ENCODE results near the gene ATP6V0C. TPM values are rescaled to one million over a fixed set of nuclear protein-coding genes. Genes with fewer than 3 reads are reported as not detected.

Gene ATP6V0C
- total RNA-seq, 1 donor from 2014 or later = 94.4 TPM

GRCh38 chr16:2508722-2509400 lies 4.9 kb upstream of the ATP6V0C start:
- intact Hi-C loops (cut with micrococcal nuclease) = no loop called here

- intact Hi-C loops (cut with micrococcal nuclease) = no loop called here
Measured at GRCh38 chr16:2511128-2511800, 2.5 kb upstream of the ATP6V0C start.

- intact Hi-C loops (cut with micrococcal nuclease) = no loop called here
Measured at GRCh38 chr16:2511996-2512734, 1.6 kb upstream of the ATP6V0C start.

DNA sequence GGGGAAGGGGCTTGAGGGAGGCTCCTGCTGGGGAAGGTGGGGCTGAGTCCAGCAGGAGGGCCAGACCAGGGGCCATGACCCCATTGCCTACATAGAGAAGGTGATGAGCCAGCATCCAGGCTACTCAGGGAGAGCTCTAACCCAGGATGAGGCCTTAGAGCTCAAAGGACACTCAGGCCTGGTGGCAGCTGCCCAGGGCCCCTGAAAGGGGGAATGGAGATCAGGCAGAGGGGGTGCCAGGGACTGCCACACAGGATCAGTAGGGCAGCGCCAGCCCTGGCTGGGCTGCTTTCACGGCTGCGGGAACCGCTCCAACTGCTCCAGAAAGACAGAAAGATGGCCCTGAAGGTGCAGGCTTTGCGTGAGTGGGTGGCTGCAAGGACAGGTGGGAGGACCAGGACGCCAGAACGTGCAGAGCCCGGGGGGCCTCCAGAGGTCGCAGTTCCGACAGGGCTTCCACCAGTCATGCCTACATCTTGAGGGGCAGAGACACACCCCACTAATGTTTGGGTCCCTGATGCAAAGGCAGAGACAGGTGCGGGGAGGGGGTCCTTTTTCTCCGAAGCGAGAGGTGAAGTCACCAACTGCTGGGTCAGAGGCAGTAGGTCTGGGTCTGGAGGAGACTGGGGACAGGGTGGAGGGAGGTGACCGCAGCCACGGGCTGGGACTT lies 882 bp upstream of the ATP6V0C start:
- intact Hi-C loops (cut with micrococcal nuclease) = loop anchor here (1.0 kb wide), 1 partner anchor 19 kb away; no protein-coding TSS in a partner anchor

DNA sequence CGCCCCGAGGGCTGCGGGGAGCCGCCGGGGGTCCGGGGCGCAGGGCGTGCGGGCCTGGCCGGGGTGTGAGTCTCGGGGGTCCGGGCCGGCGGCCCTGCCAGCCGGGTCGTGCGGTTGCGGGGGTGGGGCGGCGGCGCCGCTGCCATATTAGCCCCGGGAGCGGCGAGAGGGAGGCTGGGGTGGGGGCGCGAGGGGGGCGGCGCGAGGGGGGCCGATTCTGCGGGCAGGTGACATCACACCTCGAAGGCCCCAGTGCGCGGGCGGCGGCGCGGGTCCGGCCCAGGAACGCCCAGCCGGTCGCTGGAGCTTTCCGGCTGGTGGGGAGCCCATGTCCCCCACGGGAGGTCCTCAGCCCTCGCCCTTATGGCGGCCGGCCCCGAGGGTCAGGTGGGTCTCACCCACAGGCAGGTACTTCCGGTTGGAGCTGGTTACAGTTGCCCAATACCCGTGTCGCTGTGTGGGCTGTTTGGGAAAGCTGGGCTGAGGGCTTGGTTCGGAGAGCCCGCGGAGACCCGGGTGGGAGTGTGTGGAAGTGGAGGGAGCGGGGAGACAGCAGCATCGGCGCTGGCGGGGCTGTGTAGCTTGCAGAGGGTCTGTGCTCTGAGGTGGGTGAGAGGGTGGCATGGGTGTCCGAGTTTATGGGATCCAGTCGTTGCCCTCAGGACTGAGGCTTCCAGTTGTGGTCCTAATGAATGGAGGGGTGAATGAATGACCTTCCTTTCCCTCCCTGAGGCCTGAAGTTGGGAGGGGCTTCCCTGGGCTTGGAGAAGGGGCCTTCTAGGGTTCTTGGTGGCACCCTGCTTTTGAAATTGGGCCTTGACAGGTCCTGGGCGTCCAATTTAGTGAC lies 804 bp downstream of the ATP6V0C start:
- intact Hi-C loops (cut with micrococcal nuclease) = no loop called here

DNA sequence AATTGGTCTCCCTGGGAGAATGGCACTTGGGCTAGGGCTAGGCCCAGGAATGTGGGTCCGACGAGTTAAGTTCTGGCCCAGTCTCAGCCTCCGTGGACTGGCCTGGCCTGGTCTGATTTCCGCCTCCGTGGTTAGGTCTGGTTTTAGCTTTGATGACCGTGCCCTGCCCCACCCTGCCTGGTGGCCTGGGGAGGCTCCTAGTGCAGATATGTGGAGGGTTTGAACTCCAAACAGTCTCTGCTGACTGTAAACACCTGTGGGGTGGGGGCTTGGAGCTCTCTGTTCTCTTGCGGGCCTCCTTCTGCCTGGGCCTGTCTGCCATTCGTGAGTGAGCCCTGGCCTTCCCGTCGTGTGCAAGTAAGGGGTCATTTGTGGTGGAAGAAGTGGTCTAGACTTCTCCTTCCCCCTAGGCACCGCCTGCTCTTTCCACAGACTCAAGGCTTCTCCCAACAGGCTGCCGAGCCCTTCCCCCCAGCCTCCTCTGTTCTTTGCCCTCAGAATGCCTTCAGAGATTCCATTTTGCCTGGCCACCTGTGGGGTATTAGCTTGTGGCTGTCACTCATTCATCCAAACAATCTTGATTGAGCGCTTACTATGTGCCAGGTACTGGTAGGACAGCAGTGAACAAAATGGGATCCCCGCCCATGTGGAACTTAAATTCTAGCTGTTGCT lies 1.6 kb downstream of the ATP6V0C start:
- intact Hi-C loops (cut with micrococcal nuclease) = no loop called here

GRCh38 chr16:2516391-2517240 lies 2.9 kb downstream of the ATP6V0C start:
- intact Hi-C loops (cut with micrococcal nuclease) = no loop called here

GRCh38 chr16:2517954-2518605 lies 4.3 kb downstream of the ATP6V0C start:
- intact Hi-C loops (cut with micrococcal nuclease) = no loop called here

- intact Hi-C loops (cut with micrococcal nuclease) = no loop called here
Measured at GRCh38 chr16:2518823-2519710, 5.3 kb downstream of the ATP6V0C start.

GRCh38 chr16:2519711-2520080 lies 5.9 kb downstream of the ATP6V0C start:
- intact Hi-C loops (cut with micrococcal nuclease) = loop anchor here (1.0 kb wide), 1 partner anchor 13 kb away; no protein-coding TSS in a partner anchor

- intact Hi-C loops (cut with micrococcal nuclease) = loop anchor here (1.0 kb wide), 1 partner anchor 12 kb away; no protein-coding TSS in a partner anchor
Measured at GRCh38 chr16:2520097-2520783, 6.5 kb downstream of the ATP6V0C start, which contains the start of gene AMDHD2. TSS of gene AMDHD2 (plus strand) at chr16:2520371. CDS start at chr16:2520459, 88 bp downstream.

DNA sequence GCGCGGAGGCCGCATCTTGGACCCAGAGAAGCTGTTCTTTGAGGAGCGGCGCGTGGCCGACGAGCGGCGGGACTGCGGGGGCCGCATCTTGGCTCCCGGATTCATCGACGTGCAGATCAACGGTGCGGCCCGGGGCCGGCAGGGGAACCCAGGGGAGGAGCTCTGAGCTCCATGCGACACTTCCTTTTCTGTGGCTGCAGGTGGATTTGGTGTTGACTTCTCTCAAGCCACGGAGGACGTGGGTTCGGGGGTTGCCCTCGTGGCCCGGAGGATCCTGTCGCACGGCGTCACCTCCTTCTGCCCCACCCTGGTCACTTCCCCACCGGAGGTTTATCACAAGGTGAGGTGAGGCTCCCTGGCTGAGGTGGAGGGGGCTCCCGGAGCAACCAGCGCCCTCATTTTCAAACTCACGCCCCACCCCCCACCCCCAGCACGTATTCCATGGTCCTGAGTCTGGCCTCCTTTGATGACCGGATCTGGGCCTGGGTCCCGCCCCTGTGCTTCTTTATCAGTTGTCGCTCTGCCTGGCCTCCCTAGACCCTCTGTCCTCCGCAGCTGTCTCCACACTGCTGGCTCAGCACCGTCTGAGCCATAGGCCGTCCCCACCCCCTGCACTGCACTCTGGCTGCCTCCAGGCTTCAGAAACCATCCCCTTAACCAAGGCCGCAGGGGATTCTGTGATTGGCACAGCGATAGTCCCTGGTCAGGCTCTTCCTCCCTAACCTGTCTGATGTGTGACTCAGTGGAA lies 7.2 kb downstream of the ATP6V0C start:
- intact Hi-C loops (cut with micrococcal nuclease) = loop anchor here (1.0 kb wide), 1 partner anchor 11 kb away; no protein-coding TSS in a partner anchor

DNA sequence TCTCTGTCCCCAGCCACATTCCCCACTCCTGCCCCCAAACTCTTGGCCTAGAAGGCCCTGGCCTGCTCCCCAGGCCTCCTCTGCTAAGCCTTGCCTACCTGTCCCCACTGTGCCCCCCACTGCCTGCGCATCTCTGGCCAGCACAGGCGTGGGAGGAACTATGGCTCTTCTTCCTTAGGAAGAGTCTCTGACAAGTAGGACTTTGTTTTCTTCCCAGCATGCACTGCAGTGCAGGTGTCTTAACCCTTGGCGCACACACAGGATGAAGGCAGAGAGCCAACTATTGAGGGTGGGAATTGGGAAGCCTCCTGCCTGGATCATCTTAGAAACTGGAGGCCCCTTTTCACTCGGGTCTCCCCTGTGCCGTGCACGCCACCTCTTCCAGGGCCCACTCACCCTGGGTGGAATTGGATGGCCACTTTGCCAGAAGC lies 10.1 kb downstream of the ATP6V0C start:
- intact Hi-C loops (cut with micrococcal nuclease) = no loop called here

DNA sequence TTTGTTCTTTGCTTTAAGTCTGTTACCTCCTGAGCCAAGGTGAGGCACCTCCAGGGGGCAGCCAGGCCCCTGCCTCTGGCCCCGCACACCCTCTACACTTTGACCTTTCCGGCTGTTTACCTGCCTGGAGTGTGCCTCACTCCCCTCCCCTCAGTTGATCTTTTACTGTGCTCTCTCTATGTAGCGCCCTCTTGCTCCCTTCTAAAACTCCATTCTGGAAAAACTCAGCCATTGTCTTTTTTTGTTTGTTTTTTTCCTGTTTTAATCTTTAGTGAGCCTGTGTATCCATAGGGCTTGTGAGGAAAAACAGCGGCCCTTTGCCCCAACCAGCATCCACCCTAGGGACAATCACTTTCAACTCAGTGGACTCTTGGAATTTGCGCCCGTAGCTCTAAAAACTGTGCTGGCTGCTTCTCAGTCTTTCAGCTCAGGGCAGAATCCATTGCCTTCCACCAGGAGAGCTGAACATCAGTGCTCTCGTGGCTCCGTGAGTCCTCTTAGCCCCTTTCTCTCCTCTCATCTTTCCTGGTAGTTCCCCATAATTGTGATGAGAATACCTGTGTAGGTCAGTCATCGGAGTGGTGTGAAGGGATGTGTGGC lies 10.7 kb downstream of the ATP6V0C start:
- intact Hi-C loops (cut with micrococcal nuclease) = no loop called here

- intact Hi-C loops (cut with micrococcal nuclease) = no loop called here
Measured at GRCh38 chr16:2526135-2526534, 12.4 kb downstream of the ATP6V0C start.
